Inferior parietal cortex (tissue), 1 donor: ENCODE results near the gene DNAH1.

Experiments used
- DNase-seq: peaks from one replicate; pipeline ENCODE4 v3.0.0-alpha.2; 2016; ENCODE audit errors: extremely low spot score

The DNAH1 gene

GRCh38 chr3:52433328-52433995 is 117.3 kb downstream of the DNAH1 start:
- DNase-seq = no peak

GRCh38 chr3:52433996-52434479 is 117.9 kb downstream of the DNAH1 start:
- no peak for DNase-seq

DNA sequence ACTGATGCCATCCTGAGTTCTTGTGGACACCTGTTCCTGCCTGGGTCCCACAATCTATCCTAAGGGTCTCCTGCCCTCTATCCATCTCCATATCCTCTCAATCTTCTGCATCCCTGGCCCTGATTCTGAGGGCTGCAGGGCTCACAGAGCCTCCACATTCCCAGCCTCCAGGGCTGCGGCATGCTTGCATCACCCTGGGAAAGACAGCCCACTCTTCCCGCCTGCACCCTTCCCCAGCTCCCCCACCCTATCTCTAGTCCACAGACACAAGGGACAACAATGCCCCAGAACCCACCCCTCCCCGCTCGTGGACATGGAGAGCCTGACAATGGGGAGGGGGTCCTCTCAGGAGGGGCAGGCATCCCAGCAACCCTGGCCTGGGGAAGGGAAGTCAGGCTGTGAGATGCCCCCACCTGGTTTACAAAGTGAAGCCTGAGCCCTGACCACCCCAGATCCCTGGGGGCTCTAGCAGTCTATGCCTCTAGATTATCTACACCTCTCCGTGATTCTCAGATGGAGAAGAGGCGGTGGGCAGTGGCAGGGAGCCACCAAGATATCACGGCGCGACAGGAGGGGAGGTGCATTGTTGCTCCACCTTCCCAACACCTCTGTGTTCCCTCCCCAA is 118.5 kb downstream of the DNAH1 start:
- no peak for DNase-seq

GRCh38 chr3:52435246-52436101 is 119.4 kb downstream of the DNAH1 start:
- no peak for DNase-seq

DNA sequence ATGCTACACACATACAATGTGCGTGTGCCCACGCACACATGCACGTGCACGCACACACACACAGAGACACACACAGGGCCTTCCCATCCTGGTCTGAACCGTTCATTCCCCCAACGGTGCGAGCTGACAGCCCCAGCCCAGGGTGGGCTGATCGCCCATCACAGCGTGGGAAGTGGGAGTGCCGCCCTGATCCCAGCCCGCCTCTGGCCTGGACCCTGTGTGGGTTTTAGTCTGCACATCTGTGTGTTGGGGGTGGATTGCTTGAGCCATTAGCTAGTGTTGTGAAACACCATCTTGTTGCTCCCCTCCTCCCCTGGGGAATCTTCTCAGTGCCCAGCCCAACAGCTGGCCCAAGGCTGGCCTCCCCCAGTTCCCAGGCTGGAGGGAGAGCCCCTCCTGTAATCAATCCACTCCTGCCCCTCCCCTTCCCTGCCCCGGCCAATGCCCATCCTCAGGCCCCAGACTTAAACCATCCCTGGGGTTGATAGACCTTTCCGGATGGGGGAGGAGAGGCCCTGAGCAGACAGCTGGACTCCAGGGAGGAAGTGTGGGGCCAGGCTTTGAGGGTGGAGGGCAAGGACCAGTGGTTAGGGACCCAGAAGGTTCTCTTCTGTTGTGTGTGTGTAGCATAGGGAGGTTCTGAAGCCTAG is 120.5 kb downstream of the DNAH1 start:
- no peak for DNase-seq

DNA sequence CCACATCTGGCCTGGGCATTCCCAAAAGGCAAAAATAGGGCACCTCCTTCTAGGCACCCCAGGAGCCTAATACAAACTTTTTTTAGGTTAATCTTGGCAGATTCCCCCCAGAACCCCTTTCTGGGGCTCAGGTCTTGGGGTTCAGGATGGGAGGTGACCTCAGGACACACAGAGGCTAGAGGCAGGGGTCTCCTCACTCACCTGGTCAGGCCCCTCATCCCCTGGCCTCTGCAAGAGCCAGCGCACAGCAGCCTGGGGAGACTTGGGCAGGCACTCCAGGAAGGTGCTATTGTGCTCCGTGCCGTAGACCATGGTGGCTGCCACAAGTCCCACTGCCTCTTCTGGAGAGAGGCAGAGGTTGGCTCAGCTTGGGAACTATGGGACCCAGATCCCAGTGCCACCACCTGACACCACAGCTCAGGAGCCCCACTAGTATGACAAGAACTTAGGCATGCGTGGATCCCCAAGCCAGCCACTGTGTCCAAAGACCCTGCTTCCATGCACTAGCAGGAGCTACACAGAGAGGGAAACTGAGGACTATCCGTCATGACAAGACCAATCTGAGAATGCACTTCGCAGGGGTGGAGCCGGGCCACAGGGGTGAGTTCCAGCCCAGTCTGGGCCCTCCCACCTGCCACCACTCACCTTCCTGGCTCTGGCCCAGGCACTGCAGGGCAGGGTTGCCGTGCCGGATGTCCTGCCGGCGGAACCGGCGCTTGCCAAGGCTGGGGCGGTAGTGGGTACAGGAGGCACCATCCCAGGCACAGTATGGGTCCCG is 121.4 kb downstream of the DNAH1 start:
- DNase-seq = no peak

- DNase-seq = no peak
Observed at GRCh38 chr3:52438104-52438376, 121.9 kb downstream of the DNAH1 start.

DNA sequence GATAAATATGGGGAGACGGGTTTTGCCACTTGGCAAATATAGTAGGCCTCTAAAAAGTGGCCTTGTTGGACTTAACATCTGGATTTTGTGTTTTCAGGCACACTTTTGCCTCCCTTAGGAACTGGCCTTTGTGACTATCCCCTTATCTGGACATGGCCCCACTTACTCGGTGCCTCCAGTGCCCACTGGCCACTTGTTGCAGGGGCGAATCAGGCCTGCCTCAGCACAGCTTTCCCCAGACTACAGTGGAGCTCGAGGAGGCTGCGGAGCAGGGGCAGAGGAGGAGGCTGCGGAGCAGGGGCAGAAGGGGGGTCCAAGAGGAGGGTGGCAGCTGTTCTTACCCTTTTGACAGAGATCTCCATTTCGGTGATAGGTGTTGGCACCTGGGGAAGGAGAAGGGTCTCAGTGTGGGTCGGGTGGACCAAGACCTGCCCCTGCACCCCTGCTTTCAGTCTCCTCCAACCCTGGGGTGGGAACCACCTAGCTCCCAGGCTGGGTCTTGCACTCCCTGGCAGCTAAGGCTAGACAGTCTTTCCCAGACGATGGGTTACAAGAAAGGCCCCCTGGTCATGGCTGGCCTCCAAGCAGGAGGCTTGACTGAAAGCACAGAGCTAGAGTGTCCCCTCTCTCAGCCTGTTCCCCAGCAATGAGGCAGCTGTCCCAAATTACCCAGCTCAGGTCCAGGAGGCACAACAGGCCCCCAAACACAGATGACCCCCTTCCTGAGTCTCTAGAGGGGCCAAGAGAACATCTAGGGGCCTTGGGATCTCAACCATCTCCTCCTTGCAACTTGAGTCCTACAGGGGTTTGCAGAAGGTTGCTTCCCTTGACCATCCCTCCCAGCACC is 122.7 kb downstream of the DNAH1 start:
- no peak for DNase-seq

- DNase-seq = no peak
Observed at GRCh38 chr3:52439426-52440248, 123.5 kb downstream of the DNAH1 start.

GRCh38 chr3:52440249-52440551 is 124.1 kb downstream of the DNAH1 start:
- no peak for DNase-seq

- DNase-seq = no peak
Observed at GRCh38 chr3:52440671-52441070, 124.6 kb downstream of the DNAH1 start.

DNA sequence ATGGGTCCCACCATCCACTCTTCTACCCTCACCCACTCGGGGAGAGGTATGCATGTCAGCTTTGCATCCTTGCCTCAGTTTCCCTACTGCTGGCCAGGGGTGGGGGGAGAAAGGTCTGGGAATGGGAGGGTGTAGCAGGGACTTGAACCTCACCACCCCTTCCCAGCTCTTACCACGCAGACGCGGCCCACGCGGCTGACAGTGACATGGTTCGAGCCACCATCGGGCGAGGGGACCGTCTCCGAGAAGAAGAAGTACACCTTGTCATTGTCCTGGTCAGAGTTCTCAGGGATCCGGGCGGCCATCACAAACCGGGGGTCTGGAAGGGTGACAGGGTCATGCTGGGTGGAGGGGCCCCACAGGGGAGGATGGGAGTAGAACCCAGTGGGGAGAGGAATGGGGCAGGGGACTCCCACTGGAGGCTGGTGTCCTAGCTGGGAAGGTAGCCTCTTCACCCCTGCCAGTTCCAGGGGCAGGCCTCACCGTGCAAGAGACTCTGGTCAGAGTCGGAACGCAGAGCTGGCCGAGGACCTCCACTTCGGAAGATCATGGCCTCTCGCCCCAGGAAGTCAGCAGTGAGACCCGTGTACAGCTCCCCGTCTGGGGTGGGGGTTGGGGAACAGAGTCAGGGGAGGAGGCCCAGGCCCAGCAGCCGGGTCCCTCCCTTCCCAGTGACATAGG is 125.1 kb downstream of the DNAH1 start:
- DNase-seq = no peak

- DNase-seq = no peak
Observed at GRCh38 chr3:52441772-52442332, 125.7 kb downstream of the DNAH1 start.

- no peak for DNase-seq
Observed at GRCh38 chr3:52442409-52443267, 126.5 kb downstream of the DNAH1 start.

- no peak for DNase-seq
Observed at GRCh38 chr3:52443268-52443610, 127.1 kb downstream of the DNAH1 start.

DNA sequence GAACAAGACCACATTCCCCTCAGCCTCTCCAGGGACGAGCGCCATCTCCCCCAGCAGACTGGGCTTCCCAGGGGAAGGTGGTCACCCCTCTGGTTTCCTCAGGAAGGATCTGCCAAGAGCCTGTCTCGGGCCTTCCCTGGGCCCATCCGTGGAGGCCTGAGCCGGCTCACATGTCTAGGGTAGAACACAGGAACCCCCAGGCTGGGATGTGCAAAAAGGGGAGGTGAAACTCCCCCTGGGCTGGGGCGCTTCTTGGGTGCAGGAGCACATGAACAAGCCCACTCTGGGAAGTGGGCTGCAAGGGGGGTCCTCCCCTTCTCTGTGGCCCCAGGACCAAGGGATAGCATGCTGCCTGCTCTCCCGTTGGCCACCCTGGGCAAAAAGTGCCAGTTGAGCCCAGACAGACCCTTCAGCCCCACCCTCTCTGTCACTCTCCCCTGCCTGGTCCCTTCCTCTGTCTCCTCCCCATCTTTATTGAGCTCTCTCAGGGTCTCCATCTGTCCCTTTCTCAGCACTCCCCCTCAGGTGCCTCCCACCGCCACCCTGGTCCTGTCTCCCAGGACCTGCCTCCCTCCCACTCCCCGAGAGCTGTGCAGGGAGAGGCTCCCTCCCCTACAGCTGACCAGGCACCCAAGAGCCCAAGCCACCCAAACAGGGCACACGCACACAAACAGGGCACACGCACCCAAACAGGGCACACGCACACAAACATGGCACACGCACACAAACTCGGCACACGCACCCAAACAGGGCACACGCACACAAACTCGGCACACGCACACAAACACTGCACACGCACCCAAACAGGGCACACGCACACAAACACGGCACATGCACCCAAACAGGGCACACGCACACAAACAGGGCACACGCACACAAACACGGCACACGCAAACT is 127.9 kb downstream of the DNAH1 start:
- no peak for DNase-seq
